K562 (cell line): ENCODE results near the gene CSRNP3. TPM values are rescaled to one million over a fixed set of nuclear protein-coding genes. Genes with fewer than 3 reads are reported as not detected.

Experiments
- ATAC-seq: fragments of 200-7000 bp; cut with Tn5 transposase; 3 replicates; pipeline ENCODE4 v1.9.1; 2020; ENCODE audit warnings: moderate library complexity
- BruUV-seq: library from RNA; stranded (reverse); fragments of 400-500 nt; replicated peaks from 2 replicates; lab custom pipeline; 2021; lab: Mats Ljungman, UMichigan
- CTCF ChIA-PET: fragments of 300-600 bp; formaldehyde crosslinking; extraction: SDS; loops from one replicate; lab custom pipeline; 2021; ENCODE audit warnings: low intra/inter-chr PET ratio; lab: Yijun Ruan, JAX
- POLR2A ChIA-PET: fragments of 300-600, 350-650 bp; sonication (Branson Sonifier 250); formaldehyde crosslinking; extraction: SDS; loops from one replicate; lab custom pipeline; 2021; ENCODE audit warnings: antibody characterized with exemption, inconsistent platforms; lab: Yijun Ruan, JAX
- DNase-seq, 4 experiments: peaks; one replicate each; pipeline versions ENCODE4 v3.0.0 to v3.0.0-alpha.2; 2011 to 2018; ENCODE audit warnings: low spot score in 3 of 4, mixed read lengths in 3 of 4; ENCODE audit errors: extremely low read depth in 1 of 4
- FAIRE-seq: peaks from 2 replicates; lab custom pipeline; 2011; peaks lifted over from hg19 to GRCh38; lab: Jason Lieb, UNC
- H2AFZ ChIP-seq: 2 replicates; pipeline ENCODE4 v1.6.0; 2011; ENCODE audit warnings: low read depth, low read length, control low read depth, inconsistent platforms
- H3K27ac ChIP-seq: fragments of 200-600 bp; 3 replicates; pipeline ENCODE4 v1.8.0; 2011; ENCODE audit warnings: low read depth, mild to moderate bottlenecking, control low read depth, inconsistent platforms, low read length, moderate library complexity, mixed read lengths; ENCODE audit errors: extremely low read depth
- H3K27me3 ChIP-seq, 2 experiments: fragments of 300-600 bp in 1 of 2; 2 replicates in 1 of 2; 3 replicates in 1 of 2; pipeline versions ENCODE4 v1.6.0 to v1.8.0; 2011; ENCODE audit warnings: inconsistent platforms in 2 of 2, low read length in 2 of 2, mild to moderate bottlenecking in 1 of 2, mixed read lengths in 1 of 2, moderate library complexity in 1 of 2; ENCODE audit not compliant: control insufficient read depth in 2 of 2, insufficient read depth in 2 of 2
- H3K36me3 ChIP-seq: fragments of 300-600 bp; 3 replicates; pipeline ENCODE4 v1.8.0; 2011; ENCODE audit warnings: mild to moderate bottlenecking, low read length, inconsistent platforms; ENCODE audit not compliant: control insufficient read depth, insufficient read depth
- H3K4me1 ChIP-seq, 2 experiments: fragments of 200-600 bp in 1 of 2; replicated peaks in 1 of 2; 2 replicates in 1 of 2; 3 replicates in 1 of 2; pipeline versions ENCODE4 v1.5.1 to v1.8.0; 2011; ENCODE audit warnings: inconsistent platforms in 2 of 2, low read length in 2 of 2, mild to moderate bottlenecking in 1 of 2, mixed read lengths in 1 of 2, moderate library complexity in 1 of 2; ENCODE audit not compliant: control insufficient read depth in 2 of 2, insufficient read depth in 2 of 2
- H3K4me2 ChIP-seq: 2 replicates; pipeline ENCODE4 v1.6.1; 2011; ENCODE audit warnings: low read length, control low read depth, inconsistent platforms, mixed read lengths; ENCODE audit not compliant: insufficient read depth
- H3K4me3 ChIP-seq: fragments of 200-600 bp; sonication (generic), shearing (Covaris generic); 2 replicates; pipeline ENCODE4 v1.5.1; 2016; ENCODE audit warnings: control low read depth, inconsistent platforms
- H3K79me2 ChIP-seq: fragments of 200-600 bp; 3 replicates; pipeline ENCODE4 v1.8.0; 2011; ENCODE audit warnings: low read length, inconsistent platforms; ENCODE audit not compliant: control insufficient read depth, insufficient read depth
- H3K9ac ChIP-seq, 2 experiments: 2 replicates each; pipeline versions ENCODE4 v1.6.0 to v1.6.1; 2011; ENCODE audit warnings: low read depth in 2 of 2, low read length in 2 of 2, control low read depth in 1 of 2, inconsistent platforms in 1 of 2, mild to moderate bottlenecking in 1 of 2, mixed read lengths in 1 of 2; ENCODE audit not compliant: insufficient read depth in 1 of 2
- H3K9me1 ChIP-seq: one replicate; pipeline ENCODE4 v1.6.0; 2011; ENCODE audit warnings: inconsistent platforms, mild to moderate bottlenecking, low read length, moderate library complexity; ENCODE audit not compliant: control insufficient read depth, insufficient read depth
- H3K9me3 ChIP-seq: replicated peaks from 2 replicates; pipeline ENCODE4 v1.5.1; 2011; ENCODE audit warnings: low read depth, low read length, inconsistent platforms; ENCODE audit not compliant: control insufficient read depth, insufficient read depth
- H4K20me1 ChIP-seq: replicated peaks from 2 replicates; pipeline ENCODE4 v1.6.1; 2011; ENCODE audit warnings: low read length, inconsistent platforms, mixed read lengths; ENCODE audit not compliant: control insufficient read depth, insufficient read depth
- ATF7 ChIP-seq: fragments of 450-650 bp; IDR thresholded peaks from 2 replicates; pipeline ENCODE4 v1.7.1; 2014; ENCODE audit warnings: mild to moderate bottlenecking, moderate library complexity
- FOXA1 ChIP-seq: fragments of 450-650 bp; IDR thresholded peaks from 2 replicates; pipeline ENCODE4 v1.6.1; 2016; ENCODE audit warnings: mild to moderate bottlenecking, borderline replicate concordance
- FOXA3 ChIP-seq, 2 experiments: fragments of 450-650 bp in 1 of 2; sonication (generic) in 1 of 2; formaldehyde crosslinking; IDR thresholded peaks in 1 of 2; conservative IDR thresholded peaks in 1 of 2; 2 replicates each; pipeline versions ENCODE4 v1.4.0 to v1.8.0; 2020 to 2022; ENCODE audit warnings: mild to moderate bottlenecking in 2 of 2, missing genetic modification reagents in 1 of 2
- GATAD2A ChIP-seq: fragments of 450-650 bp; IDR thresholded peaks from 2 replicates; pipeline ENCODE4 v1.6.1; 2017
- HDAC3 ChIP-seq: fragments of 450-650 bp; IDR thresholded peaks from 2 replicates; pipeline ENCODE4 v1.6.1; 2018; ENCODE audit warnings: borderline replicate concordance, mild to moderate bottlenecking, moderate library complexity; ENCODE audit not compliant: partially characterized antibody
- KAT2B ChIP-seq: IDR thresholded peaks from one replicate; pipeline ENCODE4 v1.6.1; 2012; ENCODE audit warnings: low read depth, mild to moderate bottlenecking, control low read depth, inconsistent platforms, low read length, moderate library complexity
- KAT7 ChIP-seq: sonication (generic); formaldehyde crosslinking; IDR thresholded peaks from 2 replicates; pipeline ENCODE4 v1.8.0; 2022; ENCODE audit warnings: missing genetic modification reagents, mild to moderate bottlenecking, borderline replicate concordance
- NFIC ChIP-seq: fragments of 450-650 bp; IDR thresholded peaks from 2 replicates; pipeline ENCODE4 v1.6.1; 2017; ENCODE audit warnings: mild to moderate bottlenecking, inconsistent platforms
- OTX1 ChIP-seq: fragments of 450-650 bp; formaldehyde crosslinking; IDR thresholded peaks from 2 replicates; pipeline ENCODE4 v1.4.0; 2022; ENCODE audit warnings: mild to moderate bottlenecking
- POLR2AphosphoS2 ChIP-seq: IDR thresholded peaks from 2 replicates; pipeline ENCODE4 v1.6.1; 2012; ENCODE audit warnings: low read length, improper control_type of control experiment
- RBM25 ChIP-seq: fragments of 200-400 bp; formaldehyde crosslinking; IDR thresholded peaks from 2 replicates; pipeline ENCODE4 v1.6.1; 2018; ENCODE audit warnings: low read length, low read depth, moderate library complexity; ENCODE audit not compliant: severe bottlenecking
- SP1 ChIP-seq: sonication (generic); formaldehyde crosslinking; IDR thresholded peaks from 2 replicates; pipeline ENCODE4 v1.8.1; 2022; ENCODE audit warnings: mild to moderate bottlenecking, missing genetic modification reagents
- SUPT5H ChIP-seq: fragments of 450-650 bp; IDR thresholded peaks from 2 replicates; pipeline ENCODE4 v1.6.1; 2016
- ZNF165 ChIP-seq: fragments of 250-450 bp; sonication (Bioruptor Pico); IDR thresholded peaks from 2 replicates; pipeline ENCODE4 v1.4.0; 2020; ENCODE audit warnings: borderline replicate concordance
- ZNF696 ChIP-seq: fragments of 250-450 bp; sonication (Bioruptor Pico); conservative IDR thresholded peaks from 2 replicates; pipeline ENCODE4 v1.4.0; 2020; ENCODE audit warnings: mild to moderate bottlenecking, moderate library complexity
- ZNF766 ChIP-seq: fragments of 200-800 bp; sonication (Bioruptor generic); conservative IDR thresholded peaks from 2 replicates; pipeline ENCODE4 v1.6.1; 2016; ENCODE audit warnings: missing genetic modification characterization, missing compliant biosample characterization
- WGBS: fragments of 100-300 bp; shearing (Covaris generic); methylation state at CpG from one replicate; pipeline ENCODE4 v1.1.6; 2016; ENCODE audit warnings: low coverage, mixed read lengths; ENCODE audit not compliant: insufficient coverage; ENCODE audit errors: missing lambda C conversion rate; 5-methylcytosine and 5-hydroxymethylcytosine counted together
- in situ Hi-C: fragments of 300-500 bp; cut with MboI; formaldehyde crosslinking; loops from 4 replicates; pipeline ENCODE4 v1.15.0; 2018; ENCODE audit warnings: inconsistent platforms, mixed read lengths
- intact Hi-C: fragments of 100-400 bp; cut with micrococcal nuclease; formaldehyde crosslinking; loops from 2 replicates; pipeline ENCODE4 v1.14.2; 2022
- polyA plus RNA-seq, 8 experiments: library from polyadenylated mRNA; depleted of rRNA in 4 of 8; stranded (reverse) in 5 of 8; unstranded in 3 of 8; fragments of >200 nt; fragmentation: Nextera tagmentation in 2 of 8; fragmentation: Illumina TruSeq in 1 of 8; extraction: Ambion mirVana in 2 of 8; extraction: Trizol in 1 of 8; gene quantifications; 2 replicates each; pipeline versions ENCODE4 v1.2.1 to v1.2.3, GENCODE V29; 2011 to 2014; ENCODE audit warnings: inconsistent platforms in 1 of 8, missing spikeins in 1 of 8
- total RNA-seq, 7 experiments: library from RNA; depleted of rRNA in 6 of 7; stranded (reverse); fragments of >200 nt in 6 of 7; fragmentation: Illumina TruSeq in 2 of 7; extraction: Trizol in 2 of 7; gene quantifications; 2 replicates each; pipeline versions ENCODE4 v1.2.1 to v1.2.3, GENCODE V29; 2011 to 2021; ENCODE audit warnings: low replicate concordance in 1 of 7
- TF ChIP-seq, protein P1 (sequence below), 2 experiments: IDR thresholded peaks in 1 of 2; conservative IDR thresholded peaks in 1 of 2; 2 replicates each; pipeline ENCODE4 v1.6.1; 2016; ENCODE audit warnings: low read depth in 2 of 2, mild to moderate bottlenecking in 1 of 2, missing compliant biosample characterization in 1 of 2, missing genetic modification characterization in 1 of 2, moderate library complexity in 1 of 2
- TF ChIP-seq, protein P2 (sequence below): fragments of 450-650 bp; IDR thresholded peaks from 2 replicates; pipeline ENCODE4 v1.6.1; 2017; ENCODE audit warnings: antibody characterized with exemption
- TF ChIP-seq, protein P3 (sequence below): IDR thresholded peaks from 2 replicates; pipeline ENCODE4 v1.6.1; 2011; ENCODE audit not compliant: insufficient read length; ENCODE audit errors: extremely low read depth

The CSRNP3 gene
- total and polyA plus RNA-seq, 9 of the 15 experiments (the other 6 are each of a cell fraction or from before 2014, with no cell fraction given): not detected

DNA sequence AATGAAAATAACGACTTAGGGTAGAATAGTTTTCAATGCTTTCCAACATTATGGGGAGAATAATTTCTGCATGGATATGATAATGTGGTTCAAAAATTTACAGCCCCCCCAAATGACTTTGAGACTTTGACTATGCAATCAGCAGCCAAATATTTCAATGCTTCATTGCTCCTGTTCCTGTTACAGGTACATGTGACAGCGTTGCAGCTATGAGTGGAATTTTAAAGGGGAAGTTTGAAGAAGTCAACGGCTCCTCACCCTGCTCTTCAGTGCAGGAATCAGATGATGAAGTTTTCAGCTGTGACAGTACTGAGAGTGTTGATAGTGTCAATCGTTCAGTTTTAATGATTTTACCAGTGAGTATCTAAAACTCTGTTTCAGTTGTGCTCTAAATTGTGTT, 25.1 kb downstream of the CSRNP3 start:
- H3K4me1 ChIP-seq: no peaks in the 10 kb centered on the region
- H2AFZ ChIP-seq: no peak overlapping the region
- ATAC-seq: no peak
- no peaks in the 10 kb centered on the region for H3K9me1 ChIP-seq
- H3K27ac ChIP-seq: no peak overlapping the region
- BruUV-seq: no TSS peak
- CTCF ChIA-PET: no interaction called here
- H3K79me2 ChIP-seq: no peaks in the 10 kb centered on the region
- H3K9me3 ChIP-seq: no peaks in the 10 kb centered on the region
- intact Hi-C loops (no loop called here), in situ Hi-C loops (no loop called here)
- no peak overlapping the region for H3K9ac ChIP-seq
- no peaks in the 10 kb centered on the region for H3K36me3 ChIP-seq
- H3K4me3 ChIP-seq: no peak overlapping the region
- no peak overlapping the region for H3K4me2 ChIP-seq
- no peak for FAIRE-seq
- no peak for DNase-seq
- POLR2A ChIA-PET: no interaction called here
- no peaks in the 10 kb centered on the region for H4K20me1 ChIP-seq
- 2% methylated on average over 4 of the region's 4 CpGs for whole genome bisulfite sequencing
- no peaks in the 10 kb centered on the region for H3K27me3 ChIP-seq
- no peak for TF ChIP-seq OTX1
- no peak for TF ChIP-seq SP1
- TF ChIP-seq, protein P1, sequence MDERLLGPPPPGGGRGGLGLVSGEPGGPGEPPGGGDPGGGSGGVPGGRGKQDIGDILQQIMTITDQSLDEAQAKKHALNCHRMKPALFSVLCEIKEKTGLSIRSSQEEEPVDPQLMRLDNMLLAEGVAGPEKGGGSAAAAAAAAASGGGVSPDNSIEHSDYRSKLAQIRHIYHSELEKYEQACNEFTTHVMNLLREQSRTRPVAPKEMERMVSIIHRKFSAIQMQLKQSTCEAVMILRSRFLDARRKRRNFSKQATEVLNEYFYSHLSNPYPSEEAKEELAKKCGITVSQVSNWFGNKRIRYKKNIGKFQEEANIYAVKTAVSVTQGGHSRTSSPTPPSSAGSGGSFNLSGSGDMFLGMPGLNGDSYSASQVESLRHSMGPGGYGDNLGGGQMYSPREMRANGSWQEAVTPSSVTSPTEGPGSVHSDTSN (CRISPR knock-in tag; IDR thresholded peaks at IDR 0.05; ENCODE audit: low read depth): no peak
- TF ChIP-seq, protein P1 (tag; conservative IDR thresholded peaks at IDR 0.05; ENCODE audit: low read depth): no peak
- no peak for TF ChIP-seq HDAC3
- TF ChIP-seq NFIC: no peak
- no peak for TF ChIP-seq ATF7
- TF ChIP-seq RBM25: no peak
- no peak for TF ChIP-seq KAT7 (CRISPR knock-in tag)
- TF ChIP-seq KAT2B: no peak
- no peak for TF ChIP-seq ZNF766 (CRISPR knock-in tag)
- TF ChIP-seq POLR2AphosphoS2: no peak
- TF ChIP-seq ZNF165 (CRISPR knock-in tag): no peak
- TF ChIP-seq FOXA3 (CRISPR knock-in tag; conservative IDR thresholded peaks at IDR 0.05 in 1 of 2, IDR thresholded peaks at IDR 0.05 in 1 of 2): no peak
- no peak for TF ChIP-seq FOXA1
- no peak for TF ChIP-seq SUPT5H
- TF ChIP-seq GATAD2A: no peak
- no peak for TF ChIP-seq ZNF696
- TF ChIP-seq, protein P2, sequence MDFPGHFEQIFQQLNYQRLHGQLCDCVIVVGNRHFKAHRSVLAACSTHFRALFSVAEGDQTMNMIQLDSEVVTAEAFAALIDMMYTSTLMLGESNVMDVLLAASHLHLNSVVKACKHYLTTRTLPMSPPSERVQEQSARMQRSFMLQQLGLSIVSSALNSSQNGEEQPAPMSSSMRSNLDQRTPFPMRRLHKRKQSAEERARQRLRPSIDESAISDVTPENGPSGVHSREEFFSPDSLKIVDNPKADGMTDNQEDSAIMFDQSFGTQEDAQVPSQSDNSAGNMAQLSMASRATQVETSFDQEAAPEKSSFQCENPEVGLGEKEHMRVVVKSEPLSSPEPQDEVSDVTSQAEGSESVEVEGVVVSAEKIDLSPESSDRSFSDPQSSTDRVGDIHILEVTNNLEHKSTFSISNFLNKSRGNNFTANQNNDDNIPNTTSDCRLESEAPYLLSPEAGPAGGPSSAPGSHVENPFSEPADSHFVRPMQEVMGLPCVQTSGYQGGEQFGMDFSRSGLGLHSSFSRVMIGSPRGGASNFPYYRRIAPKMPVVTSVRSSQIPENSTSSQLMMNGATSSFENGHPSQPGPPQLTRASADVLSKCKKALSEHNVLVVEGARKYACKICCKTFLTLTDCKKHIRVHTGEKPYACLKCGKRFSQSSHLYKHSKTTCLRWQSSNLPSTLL: no peak
- TF ChIP-seq, protein P3, sequence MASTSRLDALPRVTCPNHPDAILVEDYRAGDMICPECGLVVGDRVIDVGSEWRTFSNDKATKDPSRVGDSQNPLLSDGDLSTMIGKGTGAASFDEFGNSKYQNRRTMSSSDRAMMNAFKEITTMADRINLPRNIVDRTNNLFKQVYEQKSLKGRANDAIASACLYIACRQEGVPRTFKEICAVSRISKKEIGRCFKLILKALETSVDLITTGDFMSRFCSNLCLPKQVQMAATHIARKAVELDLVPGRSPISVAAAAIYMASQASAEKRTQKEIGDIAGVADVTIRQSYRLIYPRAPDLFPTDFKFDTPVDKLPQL: no peak
